HCT116 (cell line): ENCODE measurements around the gene CPNE8. TPM values are rescaled to one million over a fixed set of nuclear protein-coding genes. Genes with fewer than 3 reads are reported as not detected.

Source experiments
- ATAC-seq: fragments of 200-7000 bp; cut with Tn5 transposase; 2 replicates; pipeline ENCODE4 v1.9.1; 2020; ENCODE audit warnings: mild to moderate bottlenecking, moderate library complexity
- BruUV-seq: library from RNA; stranded (reverse); fragments of 400-500 nt; replicated peaks from 2 replicates; lab custom pipeline; 2021; lab: Mats Ljungman, UMichigan
- CTCF ChIA-PET: fragments of 300-600 bp; sonication (Branson Sonifier 250); formaldehyde crosslinking; loops from one replicate; lab custom pipeline; 2021; ENCODE audit warnings: antibody characterized with exemption; lab: Charles Lee
- POLR2A ChIA-PET: fragments of 300-600, 350-600 bp; sonication (Branson Sonifier 250); formaldehyde crosslinking; loops from one replicate; lab custom pipeline; 2021; ENCODE audit warnings: antibody characterized with exemption; lab: Charles Lee
- RAD21 ChIA-PET, 2 experiments: fragments of 300-600 bp; sonication (Branson Sonifier 250); formaldehyde crosslinking; loops; one replicate each; lab custom pipeline; 2023; ENCODE audit warnings: low total read pairs in 2 of 2; ENCODE audit not compliant: uncharacterized antibody in 2 of 2, unreplicated experiment in 2 of 2, low non-redundant PET in 1 of 2; lab: Charles Lee
- DNase-seq: peaks from one replicate; pipeline ENCODE4 v3.0.0-alpha.2; 2010; ENCODE audit warnings: low read depth, low spot score
- H2AFZ ChIP-seq: fragments of 200-600 bp; shearing (Covaris generic), sonication (generic); 2 replicates; pipeline ENCODE4 v1.6.1; 2017; ENCODE audit warnings: low read depth, mixed run types, mixed read lengths, antibody characterized with exemption, low read length; ENCODE audit not compliant: poor library complexity, severe bottlenecking
- H3K27ac ChIP-seq: 2 replicates; pipeline ENCODE4 v1.5.1; 2012; ENCODE audit warnings: low read depth, low read length
- H3K27me3 ChIP-seq: fragments of 200-600 bp; sonication (generic); 2 replicates; pipeline ENCODE4 v1.6.1; 2016; ENCODE audit warnings: mixed run types, low read length, mixed read lengths; ENCODE audit not compliant: insufficient read depth
- H3K36me3 ChIP-seq, 2 experiments: fragments of 200-500 bp in 1 of 2; fragments of 200-600 bp in 1 of 2; sonication (Bioruptor generic) in 1 of 2; sonication (generic) in 1 of 2; 2 replicates each; pipeline versions ENCODE4 v1.5.1 to v1.6.1; 2014 to 2016; ENCODE audit warnings: low read length in 2 of 2, inconsistent platforms in 1 of 2, mixed read lengths in 1 of 2, mixed run types in 1 of 2; ENCODE audit not compliant: insufficient read depth in 2 of 2, control insufficient read depth in 1 of 2
- H3K4me1 ChIP-seq, 2 experiments: fragments of 200-600 bp in 1 of 2; sonication (generic) in 1 of 2; 2 replicates each; pipeline versions ENCODE4 v1.5.1 to v1.6.1; 2012 to 2017; ENCODE audit warnings: low read length in 2 of 2, inconsistent platforms in 1 of 2, mild to moderate bottlenecking in 1 of 2, mixed read lengths in 1 of 2, mixed run types in 1 of 2, moderate library complexity in 1 of 2; ENCODE audit not compliant: insufficient read depth in 2 of 2, control insufficient read depth in 1 of 2
- H3K4me2 ChIP-seq: fragments of 200-600 bp; sonication (generic); 2 replicates; pipeline ENCODE4 v1.6.1; 2017; ENCODE audit warnings: mixed run types, low read length, mixed read lengths
- H3K4me3 ChIP-seq, 2 experiments: fragments of 200-600 bp in 1 of 2; sonication (generic) in 1 of 2; replicated peaks in 1 of 2; 2 replicates each; pipeline ENCODE4 v1.5.1; 2011 to 2016; ENCODE audit warnings: low read length in 2 of 2, control low read depth in 1 of 2, low read depth in 1 of 2, mild to moderate bottlenecking in 1 of 2, mixed read lengths in 1 of 2, mixed run types in 1 of 2
- H3K79me2 ChIP-seq: fragments of 200-600 bp; sonication (generic); 2 replicates; pipeline ENCODE4 v1.6.1; 2017; ENCODE audit warnings: mild to moderate bottlenecking, mixed run types, low read length, moderate library complexity, mixed read lengths; ENCODE audit not compliant: insufficient read depth
- H3K9ac ChIP-seq: fragments of 200-600 bp; sonication (generic); 2 replicates; pipeline ENCODE4 v1.6.1; 2016; ENCODE audit warnings: low read length, mixed read lengths
- H3K9me2 ChIP-seq: fragments of 200-600 bp; sonication (generic), shearing (Covaris generic); 2 replicates; pipeline ENCODE4 v1.6.1; 2017; ENCODE audit warnings: mixed run types, mild to moderate bottlenecking, moderate library complexity; ENCODE audit not compliant: insufficient read depth
- H3K9me3 ChIP-seq, 2 experiments: fragments of 200-500 bp in 1 of 2; fragments of 200-600 bp in 1 of 2; sonication (Bioruptor generic) in 1 of 2; sonication (generic) in 1 of 2; 2 replicates each; pipeline ENCODE4 v1.6.1; 2014 to 2017; ENCODE audit warnings: low read length in 2 of 2, mixed read lengths in 2 of 2, inconsistent platforms in 1 of 2, low read depth in 1 of 2, mild to moderate bottlenecking in 1 of 2, mixed run types in 1 of 2, moderate library complexity in 1 of 2; ENCODE audit not compliant: control insufficient read depth in 1 of 2, insufficient read depth in 1 of 2
- H4K20me1 ChIP-seq: fragments of 200-600 bp; sonication (generic), shearing (Covaris generic); 2 replicates; pipeline ENCODE4 v1.6.1; 2017; ENCODE audit warnings: mixed run types, mild to moderate bottlenecking, moderate library complexity; ENCODE audit not compliant: insufficient read depth
- ATF3 ChIP-seq: IDR thresholded peaks from 2 replicates; pipeline ENCODE4 v1.6.1; 2012
- CBX3 ChIP-seq: IDR thresholded peaks from 2 replicates; pipeline ENCODE4 v1.6.1; 2012; ENCODE audit warnings: low read depth
- CTCF ChIP-seq, 3 experiments: fragments of 200-600 bp in 1 of 3; sonication (generic) in 1 of 3; IDR thresholded peaks in 2 of 3; conservative IDR thresholded peaks in 1 of 3; 2 replicates each; pipeline ENCODE4 v1.5.1; 2012 to 2017; ENCODE audit warnings: low read depth in 2 of 3, low read length in 2 of 3, antibody characterized with exemption in 1 of 3, borderline replicate concordance in 1 of 3, control low read depth in 1 of 3, mild to moderate bottlenecking in 1 of 3, mixed read lengths in 1 of 3, mixed run types in 1 of 3, moderate library complexity in 1 of 3; ENCODE audit not compliant: insufficient read depth in 1 of 3
- EGR1 ChIP-seq: IDR thresholded peaks from 2 replicates; pipeline ENCODE4 v1.6.1; 2012; ENCODE audit warnings: low read depth
- EZH2 ChIP-seq: fragments of 200-600 bp; sonication (generic); IDR thresholded peaks from 2 replicates; pipeline ENCODE4 v1.6.1; 2017; ENCODE audit warnings: antibody characterized with exemption, mixed run types
- EZH2phosphoT487 ChIP-seq: fragments of 200-600 bp; IDR thresholded peaks from 2 replicates; pipeline ENCODE4 v1.6.1; 2018; ENCODE audit warnings: antibody characterized with exemption, borderline replicate concordance
- POLR2A ChIP-seq: IDR thresholded peaks from 2 replicates; pipeline ENCODE4 v1.7.0; 2011; ENCODE audit warnings: borderline replicate concordance; ENCODE audit not compliant: insufficient read depth, insufficient read length; ENCODE audit errors: extremely low read depth
- POLR2AphosphoS5 ChIP-seq: IDR thresholded peaks from 2 replicates; pipeline ENCODE4 v1.6.1; 2011; ENCODE audit warnings: mild to moderate bottlenecking, low read depth, low read length, moderate library complexity
- RAD21 ChIP-seq: IDR thresholded peaks from 2 replicates; pipeline ENCODE4 v1.6.1; 2012; ENCODE audit warnings: low read depth, mild to moderate bottlenecking
- REST ChIP-seq: IDR thresholded peaks from 2 replicates; pipeline ENCODE4 v1.6.1; 2012; ENCODE audit warnings: low read depth
- SIN3A ChIP-seq: IDR thresholded peaks from 2 replicates; pipeline ENCODE4 v1.6.1; 2012; ENCODE audit warnings: low read depth
- SP1 ChIP-seq: IDR thresholded peaks from 2 replicates; pipeline ENCODE4 v1.6.1; 2012; ENCODE audit warnings: low read depth
- TCF7L2 ChIP-seq: IDR thresholded peaks from 2 replicates; pipeline ENCODE4 v1.7.0; 2011; ENCODE audit warnings: borderline replicate concordance, inconsistent platforms; ENCODE audit not compliant: insufficient read depth, insufficient read length; ENCODE audit errors: extremely low read depth
- ZFX ChIP-seq: fragments of 450-650 bp; IDR thresholded peaks from 2 replicates; pipeline ENCODE4 v1.6.1; 2017
- ZNF274 ChIP-seq: fragments of 200-500 bp; sonication (Bioruptor generic); IDR thresholded peaks from 2 replicates; pipeline ENCODE4 v1.6.1; 2014; ENCODE audit warnings: mild to moderate bottlenecking, low read depth, low read length, inconsistent platforms
- intact Hi-C: fragments of 100-400 bp; cut with micrococcal nuclease; formaldehyde crosslinking; loops from 2 replicates; pipeline ENCODE4 v1.10.0; 2022
- total RNA-seq: library from RNA; stranded (reverse); gene quantifications from one replicate; pipeline ENCODE4 v1.2.1, GENCODE V29; 2021; ENCODE audit not compliant: unreplicated experiment

The CPNE8 gene
- total RNA-seq, 1 experiment from 2014 or later, result 14.2 TPM

- CTCF ChIA-PET, result no interaction called here
- Histone ChIP-seq H3K9me2 (no peaks in the 10 kb centered on the region), H3K4me3 (no peak overlapping the region), H4K20me1 (no peaks in the 10 kb centered on the region), H3K79me2 (no peaks in the 10 kb centered on the region), H3K9ac (no peak overlapping the region), H3K4me2 (no peak overlapping the region), H3K4me1 (no peaks in the 10 kb centered on the region), H2AFZ (no peak overlapping the region), H3K27me3 (no peaks in the 10 kb centered on the region), H3K36me3 (no peaks in the 10 kb centered on the region), H3K27ac (no peak overlapping the region), H3K9me3 (no peaks in the 10 kb centered on the region)
- no peak for DNase-seq
- intact Hi-C loops, result no loop called here
- RAD21 ChIA-PET, result no interaction called here
- no peak for TF ChIP-seq REST
- no peak for TF ChIP-seq RAD21
- TF ChIP-seq SP1, result no peak
- TF ChIP-seq EGR1, result no peak
- TF ChIP-seq ATF3, result no peak
- no peak for TF ChIP-seq ZFX
- no peak for TF ChIP-seq SIN3A
- TF ChIP-seq EZH2phosphoT487, result no peak
- TF ChIP-seq POLR2A, result no peak
- TF ChIP-seq CTCF (IDR thresholded peaks at IDR 0.05 in 2 of 3, conservative IDR thresholded peaks at IDR 0.05 in 1 of 3; ENCODE audit: borderline replicate concordance in 1 of 3, insufficient read depth in 1 of 3, low read depth in 2 of 3, low read length in 2 of 3), result no peak
- TF ChIP-seq CBX3, result no peak
- TF ChIP-seq TCF7L2, result no peak
- no peak for TF ChIP-seq ZNF274
- TF ChIP-seq POLR2AphosphoS5, result no peak
- no peak for TF ChIP-seq EZH2
- no TSS peak for BruUV-seq
- no peak for ATAC-seq
- POLR2A ChIA-PET, result no interaction called here
Measured at GRCh38 chr12:38697289-38697688, 208.1 kb downstream of the CPNE8 start.
